ENCODE results near the gene A4GNT.
"Not testable (repeated sequence)": the region's sequence is repeated elsewhere in the genome, so short reads cannot be mapped to it uniquely, and the experiment has no call there.

DNA sequence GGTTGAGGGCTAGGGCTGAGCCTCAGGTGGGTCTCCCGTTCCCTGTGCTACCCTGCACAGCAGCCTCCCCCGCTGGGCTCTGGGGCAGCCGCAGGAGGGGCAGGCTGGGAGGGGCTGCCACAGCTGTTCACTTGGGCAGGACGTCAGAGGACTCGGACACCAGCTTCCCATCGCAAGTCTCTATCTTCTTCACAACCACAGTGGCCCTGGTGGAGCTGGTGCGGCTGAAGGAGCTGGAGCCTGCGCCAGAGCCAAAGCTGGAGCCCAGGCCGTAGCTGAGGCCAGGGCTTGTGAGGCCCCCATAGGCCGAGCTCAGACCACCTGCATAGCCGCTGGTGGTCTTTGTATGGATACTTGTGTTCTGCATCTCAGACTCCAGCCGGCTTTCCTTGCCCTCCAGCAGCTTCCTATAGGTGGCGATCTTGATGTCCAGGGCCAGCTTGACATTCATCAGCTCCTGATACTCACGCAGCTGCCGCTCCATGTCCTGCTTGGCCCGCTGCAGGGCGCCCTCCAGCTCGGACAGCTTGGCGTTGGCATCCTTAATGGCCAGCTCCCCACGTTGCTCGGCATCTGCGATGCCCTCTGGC is 30.7 kb downstream of the A4GNT start:
- TF ChIP-seq, protein P1, sequence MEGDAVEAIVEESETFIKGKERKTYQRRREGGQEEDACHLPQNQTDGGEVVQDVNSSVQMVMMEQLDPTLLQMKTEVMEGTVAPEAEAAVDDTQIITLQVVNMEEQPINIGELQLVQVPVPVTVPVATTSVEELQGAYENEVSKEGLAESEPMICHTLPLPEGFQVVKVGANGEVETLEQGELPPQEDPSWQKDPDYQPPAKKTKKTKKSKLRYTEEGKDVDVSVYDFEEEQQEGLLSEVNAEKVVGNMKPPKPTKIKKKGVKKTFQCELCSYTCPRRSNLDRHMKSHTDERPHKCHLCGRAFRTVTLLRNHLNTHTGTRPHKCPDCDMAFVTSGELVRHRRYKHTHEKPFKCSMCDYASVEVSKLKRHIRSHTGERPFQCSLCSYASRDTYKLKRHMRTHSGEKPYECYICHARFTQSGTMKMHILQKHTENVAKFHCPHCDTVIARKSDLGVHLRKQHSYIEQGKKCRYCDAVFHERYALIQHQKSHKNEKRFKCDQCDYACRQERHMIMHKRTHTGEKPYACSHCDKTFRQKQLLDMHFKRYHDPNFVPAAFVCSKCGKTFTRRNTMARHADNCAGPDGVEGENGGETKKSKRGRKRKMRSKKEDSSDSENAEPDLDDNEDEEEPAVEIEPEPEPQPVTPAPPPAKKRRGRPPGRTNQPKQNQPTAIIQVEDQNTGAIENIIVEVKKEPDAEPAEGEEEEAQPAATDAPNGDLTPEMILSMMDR (IDR thresholded peaks at IDR 0.05): not testable (repeated sequence)
- not testable (repeated sequence) for TF ChIP-seq POLR2A (IDR thresholded peaks at IDR 0.05)

Data from Peyer's patch (tissue), 4 donors.